Mesenchymal stem cell (in vitro differentiated cells and primary cell): ENCODE measurements around the gene ZNF670.

Experiments
- DNase-seq: peaks from one replicate; pipeline ENCODE4 v3.0.0-alpha.2; 2013
- H2AFZ ChIP-seq: one replicate; pipeline ENCODE4 v1.6.1; 2013; ENCODE audit warnings: low read depth, mild to moderate bottlenecking, control low read depth, inconsistent platforms, low read length, moderate library complexity
- H2AK5ac ChIP-seq: 2 replicates; pipeline ENCODE4 v1.6.1; 2013; ENCODE audit warnings: low read length, moderate library complexity, mild to moderate bottlenecking, inconsistent platforms; ENCODE audit not compliant: severe bottlenecking
- H2BK120ac ChIP-seq: one replicate; pipeline ENCODE4 v1.6.1; 2013; ENCODE audit warnings: low read depth, mild to moderate bottlenecking, inconsistent platforms, low read length, moderate library complexity
- H2BK12ac ChIP-seq, 2 experiments: one replicate each; pipeline ENCODE4 v1.6.1; 2013; ENCODE audit warnings: inconsistent platforms in 2 of 2, low read length in 2 of 2, mild to moderate bottlenecking in 2 of 2, moderate library complexity in 2 of 2, control low read depth in 1 of 2
- H2BK15ac ChIP-seq: one replicate; pipeline ENCODE4 v1.6.1; 2013; ENCODE audit warnings: mild to moderate bottlenecking, low read depth, inconsistent platforms; ENCODE audit not compliant: poor library complexity, severe bottlenecking
- H2BK5ac ChIP-seq: 2 replicates; pipeline ENCODE4 v1.6.1; 2013; ENCODE audit warnings: low read depth, mild to moderate bottlenecking, low read length, control low read depth, inconsistent platforms; ENCODE audit not compliant: poor library complexity, severe bottlenecking
- H3K14ac ChIP-seq, 2 experiments: one replicate each; pipeline ENCODE4 v1.6.1; 2013; ENCODE audit warnings: inconsistent platforms in 2 of 2, low read length in 2 of 2, control low read depth in 1 of 2, mild to moderate bottlenecking in 1 of 2, moderate library complexity in 1 of 2
- H3K18ac ChIP-seq, 2 experiments: one replicate each; pipeline ENCODE4 v1.6.1; 2013; ENCODE audit warnings: inconsistent platforms in 2 of 2, low read length in 2 of 2, control low read depth in 1 of 2, low read depth in 1 of 2, mild to moderate bottlenecking in 1 of 2
- H3K23ac ChIP-seq, 2 experiments: one replicate each; pipeline ENCODE4 v1.6.1; 2013; ENCODE audit warnings: inconsistent platforms in 2 of 2, low read length in 2 of 2, mild to moderate bottlenecking in 2 of 2, moderate library complexity in 2 of 2, control low read depth in 1 of 2
- H3K27ac ChIP-seq: 2 replicates; pipeline ENCODE4 v1.5.1; 2013; ENCODE audit warnings: mild to moderate bottlenecking, moderate library complexity, low read length, control low read depth, inconsistent platforms; ENCODE audit not compliant: poor library complexity, severe bottlenecking
- H3K27me3 ChIP-seq, 2 experiments: 2 replicates each; pipeline versions ENCODE4 v1.6.1 to v1.7.0; 2013; ENCODE audit warnings: low read length in 2 of 2, mild to moderate bottlenecking in 2 of 2, moderate library complexity in 2 of 2, control low read depth in 1 of 2, inconsistent platforms in 1 of 2; ENCODE audit not compliant: control insufficient read depth in 1 of 2, insufficient read depth in 1 of 2
- H3K36me3 ChIP-seq, 2 experiments: 2 replicates each; pipeline versions ENCODE4 v1.6.1 to v1.7.0; 2013; ENCODE audit warnings: low read length in 2 of 2, control low read depth in 1 of 2, inconsistent platforms in 1 of 2, low read depth in 1 of 2, mild to moderate bottlenecking in 1 of 2; ENCODE audit not compliant: insufficient read depth in 2 of 2, control insufficient read depth in 1 of 2
- H3K4ac ChIP-seq, 2 experiments: one replicate each; pipeline ENCODE4 v1.6.1; 2013; ENCODE audit warnings: inconsistent platforms in 2 of 2, low read length in 2 of 2, mild to moderate bottlenecking in 2 of 2, moderate library complexity in 2 of 2, control low read depth in 1 of 2, low read depth in 1 of 2
- H3K4me1 ChIP-seq: 2 replicates; pipeline ENCODE4 v1.6.1; 2013; ENCODE audit warnings: low read depth, low read length, control low read depth; ENCODE audit not compliant: control insufficient read depth, insufficient read depth
- H3K4me2 ChIP-seq: 2 replicates; pipeline ENCODE4 v1.6.1; 2013; ENCODE audit warnings: low read length, mild to moderate bottlenecking, inconsistent platforms; ENCODE audit not compliant: poor library complexity, severe bottlenecking
- H3K4me3 ChIP-seq, 2 experiments: 2 replicates each; pipeline versions ENCODE4 v1.5.1 to v1.7.0; 2013; ENCODE audit warnings: low read length in 2 of 2, mild to moderate bottlenecking in 2 of 2, control low read depth in 1 of 2, low read depth in 1 of 2; ENCODE audit not compliant: insufficient read depth in 1 of 2
- H3K79me1 ChIP-seq: replicated peaks from 2 replicates; pipeline ENCODE4 v1.6.1; 2013; ENCODE audit warnings: mild to moderate bottlenecking, control low read depth, low read length, inconsistent platforms; ENCODE audit not compliant: poor library complexity, severe bottlenecking
- H3K9ac ChIP-seq: 2 replicates; pipeline ENCODE4 v1.7.0; 2013; ENCODE audit warnings: mild to moderate bottlenecking, low read length, moderate library complexity
- H3K9me3 ChIP-seq: 2 replicates; pipeline ENCODE4 v1.7.0; 2013; ENCODE audit warnings: mild to moderate bottlenecking, low read length; ENCODE audit not compliant: control insufficient read depth
- H4K8ac ChIP-seq: one replicate; pipeline ENCODE4 v1.6.1; 2013; ENCODE audit warnings: inconsistent platforms, mild to moderate bottlenecking, low read length, moderate library complexity
- H4K91ac ChIP-seq: one replicate; pipeline ENCODE4 v1.6.1; 2013; ENCODE audit warnings: mild to moderate bottlenecking, low read length, inconsistent platforms
- WGBS: methylation state at CpG from one replicate; pipeline ENCODE4 v1.1.7; 2013; ENCODE audit warnings: mixed read lengths; 5-methylcytosine and 5-hydroxymethylcytosine counted together

The ZNF670 gene

GRCh38 chr1:247113094-247113497 lies 34.5 kb upstream of the ZNF670 start:
- H3K9ac ChIP-seq: no peak overlapping the region
- H2BK5ac ChIP-seq: no peak overlapping the region
- H3K36me3 ChIP-seq: no peaks in the 10 kb centered on the region
- no peak overlapping the region for H3K27ac ChIP-seq
- no peak overlapping the region for H3K4me3 ChIP-seq
- peak overlapping the region in 1 of 2 experiments; percentile 12 for H3K18ac ChIP-seq
- peaks cover 2% of the 10 kb centered on the region for H3K79me1 ChIP-seq
- H4K8ac ChIP-seq: no peak overlapping the region
- no peak overlapping the region for H4K91ac ChIP-seq
- no peaks in the 10 kb centered on the region for H3K27me3 ChIP-seq
- peaks cover 25% of the 10 kb centered on the region for H3K4me1 ChIP-seq
- WGBS: 86% methylated on average over 5 of the region's 5 CpGs
- DNase-seq: no peak
- H3K9me3 ChIP-seq: no peaks in the 10 kb centered on the region
- no peak overlapping the region for H2BK12ac ChIP-seq
- no peak overlapping the region for H2BK15ac ChIP-seq
- no peak overlapping the region for H2BK120ac ChIP-seq
- H3K4ac ChIP-seq: no peak overlapping the region
- no peak overlapping the region for H3K4me2 ChIP-seq
- H2AK5ac ChIP-seq: no peak overlapping the region
- no peak overlapping the region for H3K14ac ChIP-seq
- H3K23ac ChIP-seq: peak overlapping the region in 1 of 2 experiments; percentile 40
- H2AFZ ChIP-seq: peak overlapping the region; percentile 23

- H3K79me1 ChIP-seq: peaks cover 2% of the 10 kb centered on the region
- H3K27me3 ChIP-seq: no peaks in the 10 kb centered on the region
- H3K9me3 ChIP-seq: no peaks in the 10 kb centered on the region
- peak overlapping the region; percentile 33 for H2BK15ac ChIP-seq
- H3K14ac ChIP-seq: peak overlapping the region in 1 of 2 experiments; percentile 28
- peak overlapping the region in 1 of 2 experiments; percentile 2 for H3K23ac ChIP-seq
- H3K4me3 ChIP-seq: peak overlapping the region; percentile 76 to 82
- H2BK5ac ChIP-seq: no peak overlapping the region
- peak overlapping the region; percentile 99 for H4K8ac ChIP-seq
- no peak overlapping the region for H2AK5ac ChIP-seq
- H3K9ac ChIP-seq: peak overlapping the region; percentile 82
- H3K27ac ChIP-seq: no peak overlapping the region
- peak overlapping the region in 1 of 2 experiments; percentile 35 for H3K18ac ChIP-seq
- peak overlapping the region; percentile 99 for H4K91ac ChIP-seq
- no peak overlapping the region for H2BK120ac ChIP-seq
- DNase-seq: no peak
- 78% methylated on average over 9 of the region's 9 CpGs for WGBS
- peak overlapping the region; percentile 39 for H2AFZ ChIP-seq
- peaks cover 25% of the 10 kb centered on the region for H3K4me1 ChIP-seq
- H3K4ac ChIP-seq: peak overlapping the region; percentile 45 to 76
- peak overlapping the region in 1 of 2 experiments; percentile 34 for H2BK12ac ChIP-seq
- no peaks in the 10 kb centered on the region for H3K36me3 ChIP-seq
- H3K4me2 ChIP-seq: peak overlapping the region; percentile 97
These were observed 33.8 kb upstream of the ZNF670 start for GRCh38 chr1:247112479-247112781.

DNA sequence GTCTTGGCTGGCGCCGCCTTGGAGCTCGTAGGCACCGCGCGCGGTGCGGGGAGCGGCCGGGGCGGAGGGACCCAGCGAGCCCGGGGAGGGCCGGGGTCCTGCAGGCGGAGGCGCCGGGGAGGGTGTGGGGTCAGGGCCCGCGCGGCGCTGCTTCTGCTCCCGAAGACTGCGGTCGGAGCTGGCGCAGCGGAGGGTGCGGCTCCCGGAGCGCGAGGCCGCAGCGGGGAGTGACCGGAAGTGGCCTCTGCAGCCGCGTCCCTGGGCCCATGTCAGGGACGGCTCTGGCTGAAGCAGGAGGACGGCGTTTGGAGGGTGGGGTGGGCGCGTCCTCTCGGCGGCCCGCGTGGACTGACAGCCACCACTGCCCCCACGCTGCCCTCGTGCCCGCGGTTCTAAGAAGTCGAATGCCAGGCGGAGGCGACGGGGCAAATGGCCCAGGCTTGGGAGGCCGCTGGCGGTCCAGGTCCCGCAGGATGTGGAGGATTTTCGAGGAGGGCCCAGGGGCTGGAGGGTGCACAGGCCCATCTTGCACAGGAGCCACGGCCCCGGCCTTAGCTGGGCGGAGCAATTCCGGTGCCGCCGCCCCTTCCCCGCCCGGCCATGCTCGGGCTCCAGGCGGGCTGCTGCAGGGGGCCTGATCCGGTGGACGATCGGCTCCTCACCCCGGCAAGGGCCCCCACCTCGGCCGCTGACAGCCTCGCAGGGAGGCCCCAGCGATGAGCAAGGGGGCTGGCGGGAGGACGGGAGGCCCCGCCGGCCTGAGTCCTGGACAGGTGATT lies 33.3 kb upstream of the ZNF670 start:
- Histone ChIP-seq H3K36me3 (no peaks in the 10 kb centered on the region), H2AK5ac (no peak overlapping the region), H3K9ac (peak overlapping the region; percentile 82), H3K9me3 (no peaks in the 10 kb centered on the region), H3K27me3 (no peaks in the 10 kb centered on the region), H4K8ac (peak overlapping the region; percentile 99), H3K18ac (peak overlapping the region; percentile 35 to 92), H2BK120ac (peak overlapping the region; percentile 91), H3K4me3 (peak overlapping the region; percentile 76 to 82), H2BK5ac (no peak overlapping the region), H3K4ac (peak overlapping the region; percentile 45 to 76), H3K14ac (peak overlapping the region in 1 of 2 experiments; percentile 83), H3K79me1 (peaks cover 2% of the 10 kb centered on the region), H3K27ac (no peak overlapping the region), H4K91ac (peak overlapping the region; percentile 99), H2BK12ac (peak overlapping the region; percentile 34 to 73), H3K23ac (peak overlapping the region in 1 of 2 experiments; percentile 2), H2AFZ (peak overlapping the region; percentile 39), H2BK15ac (peak overlapping the region; percentile 99), H3K4me1 (peaks cover 25% of the 10 kb centered on the region), H3K4me2 (peak overlapping the region; percentile 97)
- WGBS: 2% methylated on average over 52 of the region's 78 CpGs
- DNase-seq: peak; percentile 60

DNA sequence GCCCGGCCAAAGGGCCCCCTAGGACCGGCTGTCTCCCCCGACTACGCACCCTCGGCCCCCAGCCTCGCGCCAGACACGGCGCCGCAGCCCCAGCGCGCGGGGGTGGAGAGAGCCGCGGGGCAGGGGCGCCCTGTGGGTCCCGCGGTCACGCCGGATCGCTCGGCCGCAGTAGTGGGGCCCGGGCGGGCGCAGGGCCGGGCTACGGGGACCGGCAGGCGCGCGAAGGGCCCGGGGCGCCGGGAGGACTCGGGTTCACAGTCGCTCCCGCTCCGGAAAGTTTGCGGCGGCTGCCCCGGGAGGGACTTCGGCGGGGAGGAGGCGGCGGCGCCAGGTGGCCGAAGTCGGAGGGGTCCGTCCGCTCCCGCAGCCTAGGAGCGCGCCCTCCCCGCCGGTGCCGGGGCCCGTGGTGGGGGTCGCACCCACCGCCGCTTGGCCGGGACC lies 32.7 kb upstream of the ZNF670 start:
- peak overlapping the region; percentile 71 for H2AFZ ChIP-seq
- under 1% methylated on average over 44 of the region's 62 CpGs for WGBS
- H3K4ac ChIP-seq: peak overlapping the region; percentile 45 to 76
- H3K36me3 ChIP-seq: no peaks in the 10 kb centered on the region
- H3K4me3 ChIP-seq: peak overlapping the region; percentile 76 to 82
- H3K18ac ChIP-seq: peak overlapping the region; percentile 35 to 92
- no peaks in the 10 kb centered on the region for H3K27me3 ChIP-seq
- peak overlapping the region in 1 of 2 experiments; percentile 63 for H2BK12ac ChIP-seq
- peak overlapping the region in 1 of 2 experiments; percentile 14 for H3K23ac ChIP-seq
- no peak for DNase-seq
- peak overlapping the region; percentile 91 for H2BK120ac ChIP-seq
- H2BK15ac ChIP-seq: peak overlapping the region; percentile 86
- peak overlapping the region; percentile 99 for H4K8ac ChIP-seq
- H2AK5ac ChIP-seq: no peak overlapping the region
- no peak overlapping the region for H3K27ac ChIP-seq
- H3K79me1 ChIP-seq: peaks cover 2% of the 10 kb centered on the region
- peak overlapping the region; percentile 82 for H3K9ac ChIP-seq
- no peak overlapping the region for H2BK5ac ChIP-seq
- H3K4me2 ChIP-seq: peak overlapping the region; percentile 97
- peak overlapping the region in 1 of 2 experiments; percentile 83 for H3K14ac ChIP-seq
- peaks cover 25% of the 10 kb centered on the region for H3K4me1 ChIP-seq
- no peaks in the 10 kb centered on the region for H3K9me3 ChIP-seq
- H4K91ac ChIP-seq: peak overlapping the region; percentile 99
